Uterus (tissue), 4 donors: ENCODE measurements around the gene MRTFB. TPM values are rescaled to one million over a fixed set of nuclear protein-coding genes. Genes with fewer than 3 reads are reported as not detected.

Source experiments
- DNase-seq, 2 donors: peaks; one replicate each; pipeline ENCODE4 v3.0.0-alpha.2; 2019 to 2020
- H3K27ac ChIP-seq, 2 donors: fragments of 200-600 bp; sonication (generic); 1 replicate in 1 of 2; 2 replicates in 1 of 2; pipeline ENCODE4 v1.5.1; 2016 to 2018
- H3K27me3 ChIP-seq, 2 donors: fragments of 200-600 bp; sonication (generic); one replicate each; pipeline ENCODE4 v1.5.1; 2018 to 2019; ENCODE audit warnings: control low read depth in 1 of 2
- H3K36me3 ChIP-seq, 2 donors: fragments of 200-600 bp; sonication (generic); one replicate each; pipeline ENCODE4 v1.5.1; 2019; ENCODE audit warnings: control low read depth in 1 of 2
- H3K4me1 ChIP-seq, 2 donors: fragments of 200-600 bp; sonication (generic); one replicate each; pipeline ENCODE4 v1.5.1; 2018 to 2019; ENCODE audit warnings: control low read depth in 1 of 2
- H3K4me3 ChIP-seq, 2 donors: fragments of 200-600 bp; sonication (generic); 1 replicate in 1 of 2; 2 replicates in 1 of 2; pipeline ENCODE4 v1.5.1; 2018 to 2019; ENCODE audit warnings: mild to moderate bottlenecking in 1 of 2
- H3K9me3 ChIP-seq, 2 donors: fragments of 200-600 bp; sonication (generic); one replicate each; pipeline ENCODE4 v1.5.1; 2019; ENCODE audit warnings: control low read depth in 1 of 2
- CTCF ChIP-seq, 4 experiments: fragments of 200-600 bp in 2 of 4; fragments of 450-650 bp in 2 of 4; sonication (generic) in 2 of 4; IDR thresholded peaks; one replicate each; pipeline ENCODE4 v1.5.1; 2016 to 2019; ENCODE audit warnings: antibody characterized with exemption in 4 of 4, mild to moderate bottlenecking in 2 of 4, moderate library complexity in 1 of 4
- POLR2A ChIP-seq, 2 donors: fragments of 450-650 bp; IDR thresholded peaks; one replicate each; pipeline ENCODE4 v1.6.1; 2016; ENCODE audit warnings: antibody characterized with exemption in 2 of 2, mild to moderate bottlenecking in 1 of 2, moderate library complexity in 1 of 2
- intact Hi-C: fragments of 100-400 bp; cut with DNase I; formaldehyde crosslinking; loops from one replicate; pipeline ENCODE4 v1.15.1; 2023; ENCODE audit warnings: low total_unique reads
- total RNA-seq, 4 donors: library from RNA; depleted of rRNA in 3 of 4; stranded (reverse); fragments of >200 nt in 3 of 4; gene quantifications; one replicate each; pipeline versions ENCODE4 v1.1.0 to v1.2.4, GENCODE V29; 2014 to 2023
- donor health status: DM: yes; HTN: yes; CAD: no.

MRTFB gene
- total RNA-seq, 4 donors from 2014 or later = 49.8 to 178 (median 75.1) TPM

DNA sequence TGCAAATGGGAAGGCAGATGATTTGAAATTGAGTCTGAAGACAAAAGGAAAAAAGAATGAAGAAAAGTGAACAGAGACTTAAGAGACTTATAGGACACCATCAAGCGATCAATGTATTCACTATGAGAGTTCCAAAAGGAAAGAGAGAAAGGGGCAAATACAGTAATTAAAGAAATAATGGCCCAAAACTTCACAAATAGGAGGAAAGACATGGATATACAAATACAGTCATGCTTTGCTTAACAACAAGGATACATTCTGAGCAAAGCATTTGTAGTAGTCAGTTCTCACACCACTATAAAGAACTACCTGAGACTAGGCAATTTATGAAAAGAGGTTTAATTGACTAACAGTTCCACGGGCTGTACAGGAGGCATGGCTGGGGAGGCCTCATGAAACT lies 152.5 kb downstream of the MRTFB start:
- Histone ChIP-seq H3K4me3 (no peak overlapping the region), H3K27ac (no peak overlapping the region), H3K9me3 (no peaks in the 10 kb centered on the region), H3K36me3 (no peaks in the 10 kb centered on the region), H3K27me3 (no peaks in the 10 kb centered on the region), H3K4me1 (no peaks in the 10 kb centered on the region)
- intact Hi-C loops = no loop called here
- TF ChIP-seq POLR2A (IDR thresholded peaks at IDR 0.05) (no peak), CTCF (IDR thresholded peaks at IDR 0.05) (no peak)
- DNase-seq = no peak

- Histone ChIP-seq H3K9me3 (no peaks in the 10 kb centered on the region), H3K36me3 (no peaks in the 10 kb centered on the region), H3K27ac (no peak overlapping the region), H3K4me1 (no peaks in the 10 kb centered on the region), H3K4me3 (no peak overlapping the region), H3K27me3 (no peaks in the 10 kb centered on the region)
- no peak for DNase-seq
- TF ChIP-seq CTCF (IDR thresholded peaks at IDR 0.05) (no peak), POLR2A (IDR thresholded peaks at IDR 0.05) (no peak)
- intact Hi-C loops = no loop called here
These were observed 154.3 kb downstream of the MRTFB start for GRCh38 chr16:14225457-14225856.

DNA sequence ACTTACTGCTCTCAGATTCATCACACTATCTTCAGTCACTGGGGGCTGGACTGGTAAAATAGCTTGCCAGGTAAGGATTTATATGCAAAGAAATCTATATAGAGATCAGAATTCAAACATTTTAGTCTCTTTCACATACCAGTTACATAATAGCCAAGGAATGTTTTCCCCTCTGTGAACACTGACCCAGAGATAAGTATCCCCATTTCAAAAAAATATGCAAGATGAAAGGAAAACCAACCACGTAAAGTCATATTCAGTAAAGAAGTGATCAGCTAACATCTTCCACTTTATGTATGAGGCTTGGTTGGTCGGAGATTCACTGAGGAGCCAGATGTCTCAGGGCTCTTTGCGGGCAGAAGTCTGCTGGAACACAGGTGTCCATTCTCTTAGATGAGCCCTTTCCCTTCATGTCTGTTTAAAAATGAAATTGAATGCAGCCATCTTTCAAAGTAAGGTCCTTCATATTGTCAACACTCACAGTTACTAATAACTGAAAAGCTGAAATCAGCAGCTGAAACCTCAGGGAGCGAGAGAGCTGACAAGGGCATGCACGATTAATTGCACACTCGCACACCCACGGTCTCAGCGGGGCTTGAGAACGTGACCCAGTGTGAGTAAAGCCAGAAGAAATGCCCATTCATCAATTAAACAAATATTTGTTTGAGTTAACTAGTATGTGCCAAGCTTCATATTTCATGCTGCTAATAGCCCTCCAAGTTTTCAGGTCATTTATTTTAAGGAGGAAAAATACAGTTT lies 161.2 kb downstream of the MRTFB start:
- H3K27ac ChIP-seq = no peak overlapping the region

GRCh38 chr16:14236401-14236800 lies 165.3 kb downstream of the MRTFB start:
- H3K27ac ChIP-seq = no peak overlapping the region
- no peak for DNase-seq
- intact Hi-C loops = no loop called here
- no peaks in the 10 kb centered on the region for H3K36me3 ChIP-seq
- no peak overlapping the region for H3K4me3 ChIP-seq
- no peaks in the 10 kb centered on the region for H3K27me3 ChIP-seq
- H3K4me1 ChIP-seq = no peaks in the 10 kb centered on the region
- H3K9me3 ChIP-seq = no peaks in the 10 kb centered on the region
- TF ChIP-seq CTCF (IDR thresholded peaks at IDR 0.05) (no peak), POLR2A (IDR thresholded peaks at IDR 0.05) (no peak)

More for the DNA sequence above, 161.2 kb downstream of the MRTFB start:
- intact Hi-C loops = no loop called here
- Histone ChIP-seq H3K4me3 (no peak overlapping the region), H3K27me3 (no peaks in the 10 kb centered on the region), H3K4me1 (no peaks in the 10 kb centered on the region), H3K9me3 (no peaks in the 10 kb centered on the region), H3K36me3 (no peaks in the 10 kb centered on the region)
- TF ChIP-seq POLR2A (IDR thresholded peaks at IDR 0.05) = no peak
- no peak for TF ChIP-seq CTCF (IDR thresholded peaks at IDR 0.05)
- no peak for DNase-seq

- TF ChIP-seq POLR2A (IDR thresholded peaks at IDR 0.05) (no peak), CTCF (IDR thresholded peaks at IDR 0.05) (no peak)
- no peaks in the 10 kb centered on the region for H3K4me1 ChIP-seq
- intact Hi-C loops = no loop called here
- H3K27ac ChIP-seq = no peak overlapping the region
- no peaks in the 10 kb centered on the region for H3K9me3 ChIP-seq
- no peaks in the 10 kb centered on the region for H3K27me3 ChIP-seq
- DNase-seq = no peak
- H3K4me3 ChIP-seq = no peak overlapping the region
- H3K36me3 ChIP-seq = no peaks in the 10 kb centered on the region
These were observed 167.6 kb downstream of the MRTFB start for GRCh38 chr16:14238756-14239155.
